Right lobe of liver (tissue), 4 donors: ENCODE measurements around the gene ZC3H7A.

ENCODE experiments used
- CTCF ChIP-seq, 4 donors: fragments of 200-600 bp in 3 of 4; fragments of 450-650 bp in 1 of 4; IDR thresholded peaks; one replicate each; pipeline versions ENCODE4 v1.5.1 to v1.8.0; 2016 to 2022; ENCODE audit warnings: antibody characterized with exemption in 4 of 4, mild to moderate bottlenecking in 2 of 4
- POLR2A ChIP-seq: fragments of 450-650 bp; IDR thresholded peaks from one replicate; pipeline ENCODE4 v1.6.1; 2017; ENCODE audit warnings: antibody characterized with exemption, mild to moderate bottlenecking
- donor health status: DM: no; HTN: no; CAD: no.
- donor health status: DM: no; HTN: no; CAD: no.
- donor health status: DM: no; HTN: yes; CAD: no.

- TF ChIP-seq CTCF (IDR thresholded peaks at IDR 0.05) (no peak), POLR2A (no peak)
These were observed 71.6 kb downstream of the ZC3H7A start for GRCh38 chr16:11725457-11725856.
